Neural cell (in vitro differentiated cells): ENCODE data around the gene FILIP1L. TPM values are rescaled to one million over a fixed set of nuclear protein-coding genes. Genes with fewer than 3 reads are reported as not detected.

Experiments used
- H2AFZ ChIP-seq: fragments of 200-600, 300-800 bp; sonication (generic), shearing (Covaris generic); 2 replicates; pipeline ENCODE4 v1.6.0; 2014; ENCODE audit warnings: low read depth, mild to moderate bottlenecking, antibody characterized with exemption, low read length, moderate library complexity
- H3F3A ChIP-seq: fragments of 200-600 bp; shearing (Covaris generic); 2 replicates; pipeline ENCODE4 v1.6.1; 2016; ENCODE audit warnings: mild to moderate bottlenecking, moderate library complexity, mixed read lengths, antibody characterized with exemption, low read length; ENCODE audit not compliant: insufficient read depth, poor library complexity, severe bottlenecking
- H3K27ac ChIP-seq: fragments of 200-600, 300-800 bp; sonication (generic), shearing (Covaris generic); 2 replicates; pipeline ENCODE4 v1.5.1; 2014; ENCODE audit warnings: mild to moderate bottlenecking, low read length, moderate library complexity
- H3K27me3 ChIP-seq: fragments of 300-800, 200-600 bp; sonication (generic), shearing (Covaris generic); 2 replicates; pipeline ENCODE4 v1.6.0; 2014; ENCODE audit warnings: mild to moderate bottlenecking, low read depth, low read length, moderate library complexity; ENCODE audit not compliant: insufficient read depth
- H3K36me3 ChIP-seq: fragments of 300-800, 200-600 bp; sonication (generic), shearing (Covaris generic); 2 replicates; pipeline ENCODE4 v1.5.1; 2014; ENCODE audit warnings: mild to moderate bottlenecking, antibody characterized with exemption, low read length, moderate library complexity; ENCODE audit not compliant: insufficient read depth
- H3K4me2 ChIP-seq: fragments of 300-800, 200-600 bp; sonication (generic), shearing (Covaris generic); 2 replicates; pipeline ENCODE4 v1.6.0; 2014; ENCODE audit warnings: mild to moderate bottlenecking, low read length
- H3K4me3 ChIP-seq: fragments of 300-800, 200-600 bp; sonication (generic), shearing (Covaris generic); 2 replicates; pipeline ENCODE4 v1.5.1; 2014; ENCODE audit warnings: mild to moderate bottlenecking, low read length, moderate library complexity
- H3K79me2 ChIP-seq: fragments of 200-600 bp; shearing (Covaris generic); replicated peaks from 2 replicates; pipeline ENCODE4 v1.6.0; 2014; ENCODE audit warnings: mild to moderate bottlenecking, low read length, moderate library complexity; ENCODE audit not compliant: insufficient read depth
- H3K9ac ChIP-seq: fragments of 300-800, 200-600 bp; sonication (generic), shearing (Covaris generic); 2 replicates; pipeline ENCODE4 v1.6.1; 2016; ENCODE audit warnings: mild to moderate bottlenecking, low read length, mixed read lengths
- H3K9me2 ChIP-seq: fragments of 200-600 bp; shearing (Covaris generic); 2 replicates; pipeline ENCODE4 v1.6.1; 2016; ENCODE audit warnings: mild to moderate bottlenecking, low read length, mixed read lengths; ENCODE audit not compliant: insufficient read depth
- H3K9me3 ChIP-seq: fragments of 200-600, 300-800 bp; sonication (generic), shearing (Covaris generic); 2 replicates; pipeline ENCODE4 v1.6.1; 2016; ENCODE audit warnings: mild to moderate bottlenecking, mixed run types, low read length, moderate library complexity, mixed read lengths
- H4K20me1 ChIP-seq: fragments of 200-600 bp; shearing (Covaris generic); 2 replicates; pipeline ENCODE4 v1.6.1; 2016; ENCODE audit warnings: mild to moderate bottlenecking, mixed run types; ENCODE audit not compliant: insufficient read depth
- CTCF ChIP-seq: fragments of 450-650 bp; IDR thresholded peaks from 2 replicates; pipeline ENCODE4 v1.5.1; 2014; ENCODE audit warnings: antibody characterized with exemption, mild to moderate bottlenecking, moderate library complexity; ENCODE audit not compliant: poor library complexity, severe bottlenecking
- EP300 ChIP-seq: fragments of 450-650 bp; conservative IDR thresholded peaks from 2 replicates; pipeline ENCODE4 v1.6.1; 2014; ENCODE audit warnings: antibody characterized with exemption, mild to moderate bottlenecking, moderate library complexity; ENCODE audit not compliant: poor library complexity, severe bottlenecking
- EZH2 ChIP-seq: fragments of 200-600, 300-800 bp; shearing (Covaris generic), sonication (generic); IDR thresholded peaks from 2 replicates; pipeline ENCODE4 v1.6.1; 2014; ENCODE audit warnings: antibody characterized with exemption, low read length, borderline replicate concordance, mild to moderate bottlenecking; ENCODE audit not compliant: insufficient read depth, poor library complexity, severe bottlenecking
- MXI1 ChIP-seq: fragments of 450-650 bp; conservative IDR thresholded peaks from 2 replicates; pipeline ENCODE4 v1.6.1; 2014; ENCODE audit warnings: antibody characterized with exemption, mild to moderate bottlenecking; ENCODE audit not compliant: poor library complexity, severe bottlenecking
- RAD21 ChIP-seq: fragments of 450-650 bp; conservative IDR thresholded peaks from 2 replicates; pipeline ENCODE4 v1.6.1; 2014; ENCODE audit warnings: antibody characterized with exemption, mild to moderate bottlenecking, moderate library complexity
- SMC3 ChIP-seq: fragments of 450-650 bp; conservative IDR thresholded peaks from 2 replicates; pipeline ENCODE4 v1.6.1; 2014; ENCODE audit warnings: antibody characterized with exemption, mild to moderate bottlenecking, moderate library complexity; ENCODE audit not compliant: poor library complexity
- TAF1 ChIP-seq: IDR thresholded peaks from 2 replicates; pipeline ENCODE4 v1.6.1; 2012; ENCODE audit warnings: low read depth
- polyA plus RNA-seq: library from polyadenylated mRNA; depleted of rRNA; stranded (reverse); fragments of >200 nt; gene quantifications from 2 replicates; pipeline ENCODE4 v1.2.3, GENCODE V29; 2014
- TF ChIP-seq, protein P1 (sequence below): IDR thresholded peaks from 2 replicates; pipeline ENCODE4 v1.6.1; 2012; ENCODE audit warnings: borderline replicate concordance

Gene FILIP1L
- polyA plus RNA-seq, 1 donor from 2014 or later: 0.27 TPM

GRCh38 chr3:99808163-99808794, 306.0 kb downstream of the FILIP1L start:
- Histone ChIP-seq H3F3A (no peaks in the 10 kb centered on the region), H3K9me3 (peaks cover 5% of the 10 kb centered on the region), H3K36me3 (no peaks in the 10 kb centered on the region), H3K4me3 (no peak overlapping the region), H3K79me2 (no peaks in the 10 kb centered on the region), H3K27ac (no peak overlapping the region), H3K4me2 (no peak overlapping the region), H3K9me2 (no peaks in the 10 kb centered on the region), H4K20me1 (no peaks in the 10 kb centered on the region), H3K27me3 (no peaks in the 10 kb centered on the region), H3K9ac (no peak overlapping the region), H2AFZ (peak overlapping the region; percentile 17)
- TF ChIP-seq RAD21 (peak; percentile 30), SMC3 (peak; percentile 37), CTCF (peak; percentile 60)
- TF ChIP-seq, protein P1, sequence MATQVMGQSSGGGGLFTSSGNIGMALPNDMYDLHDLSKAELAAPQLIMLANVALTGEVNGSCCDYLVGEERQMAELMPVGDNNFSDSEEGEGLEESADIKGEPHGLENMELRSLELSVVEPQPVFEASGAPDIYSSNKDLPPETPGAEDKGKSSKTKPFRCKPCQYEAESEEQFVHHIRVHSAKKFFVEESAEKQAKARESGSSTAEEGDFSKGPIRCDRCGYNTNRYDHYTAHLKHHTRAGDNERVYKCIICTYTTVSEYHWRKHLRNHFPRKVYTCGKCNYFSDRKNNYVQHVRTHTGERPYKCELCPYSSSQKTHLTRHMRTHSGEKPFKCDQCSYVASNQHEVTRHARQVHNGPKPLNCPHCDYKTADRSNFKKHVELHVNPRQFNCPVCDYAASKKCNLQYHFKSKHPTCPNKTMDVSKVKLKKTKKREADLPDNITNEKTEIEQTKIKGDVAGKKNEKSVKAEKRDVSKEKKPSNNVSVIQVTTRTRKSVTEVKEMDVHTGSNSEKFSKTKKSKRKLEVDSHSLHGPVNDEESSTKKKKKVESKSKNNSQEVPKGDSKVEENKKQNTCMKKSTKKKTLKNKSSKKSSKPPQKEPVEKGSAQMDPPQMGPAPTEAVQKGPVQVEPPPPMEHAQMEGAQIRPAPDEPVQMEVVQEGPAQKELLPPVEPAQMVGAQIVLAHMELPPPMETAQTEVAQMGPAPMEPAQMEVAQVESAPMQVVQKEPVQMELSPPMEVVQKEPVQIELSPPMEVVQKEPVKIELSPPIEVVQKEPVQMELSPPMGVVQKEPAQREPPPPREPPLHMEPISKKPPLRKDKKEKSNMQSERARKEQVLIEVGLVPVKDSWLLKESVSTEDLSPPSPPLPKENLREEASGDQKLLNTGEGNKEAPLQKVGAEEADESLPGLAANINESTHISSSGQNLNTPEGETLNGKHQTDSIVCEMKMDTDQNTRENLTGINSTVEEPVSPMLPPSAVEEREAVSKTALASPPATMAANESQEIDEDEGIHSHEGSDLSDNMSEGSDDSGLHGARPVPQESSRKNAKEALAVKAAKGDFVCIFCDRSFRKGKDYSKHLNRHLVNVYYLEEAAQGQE: no peak

- H3K4me3 ChIP-seq: no peak overlapping the region
- H3K79me2 ChIP-seq: no peaks in the 10 kb centered on the region
- H3K9me3 ChIP-seq: peaks cover 5% of the 10 kb centered on the region
- no peak overlapping the region for H3K27ac ChIP-seq
- no peaks in the 10 kb centered on the region for H3F3A ChIP-seq
- TF ChIP-seq EZH2: no peak
- no peak for TF ChIP-seq EP300
- TF ChIP-seq, protein P1: no peak
- TF ChIP-seq TAF1: no peak
- no peak for TF ChIP-seq RAD21
- no peak for TF ChIP-seq MXI1
- TF ChIP-seq SMC3: no peak
- TF ChIP-seq CTCF: no peak
- H2AFZ ChIP-seq: no peak overlapping the region
- no peaks in the 10 kb centered on the region for H3K36me3 ChIP-seq
- no peaks in the 10 kb centered on the region for H4K20me1 ChIP-seq
- no peaks in the 10 kb centered on the region for H3K9me2 ChIP-seq
- H3K27me3 ChIP-seq: no peaks in the 10 kb centered on the region
- no peak overlapping the region for H3K9ac ChIP-seq
- no peak overlapping the region for H3K4me2 ChIP-seq
Observed at GRCh38 chr3:99805160-99805559, 309.1 kb downstream of the FILIP1L start.
